ENCODE measurements around the gene ZDHHC20. TPM values are rescaled to one million over a fixed set of nuclear protein-coding genes. Genes with fewer than 3 reads are reported as not detected.
A peak's percentile ranks its signal among the peaks of the same experiment; 100 is the strongest.

ZDHHC20 gene, protein sequence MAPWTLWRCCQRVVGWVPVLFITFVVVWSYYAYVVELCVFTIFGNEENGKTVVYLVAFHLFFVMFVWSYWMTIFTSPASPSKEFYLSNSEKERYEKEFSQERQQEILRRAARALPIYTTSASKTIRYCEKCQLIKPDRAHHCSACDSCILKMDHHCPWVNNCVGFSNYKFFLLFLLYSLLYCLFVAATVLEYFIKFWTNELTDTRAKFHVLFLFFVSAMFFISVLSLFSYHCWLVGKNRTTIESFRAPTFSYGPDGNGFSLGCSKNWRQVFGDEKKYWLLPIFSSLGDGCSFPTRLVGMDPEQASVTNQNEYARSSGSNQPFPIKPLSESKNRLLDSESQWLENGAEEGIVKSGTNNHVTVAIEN
- 10 to 100 TPM; 75.8 to 90.2 (median 79.3) TPM for total RNA-seq

DNA sequence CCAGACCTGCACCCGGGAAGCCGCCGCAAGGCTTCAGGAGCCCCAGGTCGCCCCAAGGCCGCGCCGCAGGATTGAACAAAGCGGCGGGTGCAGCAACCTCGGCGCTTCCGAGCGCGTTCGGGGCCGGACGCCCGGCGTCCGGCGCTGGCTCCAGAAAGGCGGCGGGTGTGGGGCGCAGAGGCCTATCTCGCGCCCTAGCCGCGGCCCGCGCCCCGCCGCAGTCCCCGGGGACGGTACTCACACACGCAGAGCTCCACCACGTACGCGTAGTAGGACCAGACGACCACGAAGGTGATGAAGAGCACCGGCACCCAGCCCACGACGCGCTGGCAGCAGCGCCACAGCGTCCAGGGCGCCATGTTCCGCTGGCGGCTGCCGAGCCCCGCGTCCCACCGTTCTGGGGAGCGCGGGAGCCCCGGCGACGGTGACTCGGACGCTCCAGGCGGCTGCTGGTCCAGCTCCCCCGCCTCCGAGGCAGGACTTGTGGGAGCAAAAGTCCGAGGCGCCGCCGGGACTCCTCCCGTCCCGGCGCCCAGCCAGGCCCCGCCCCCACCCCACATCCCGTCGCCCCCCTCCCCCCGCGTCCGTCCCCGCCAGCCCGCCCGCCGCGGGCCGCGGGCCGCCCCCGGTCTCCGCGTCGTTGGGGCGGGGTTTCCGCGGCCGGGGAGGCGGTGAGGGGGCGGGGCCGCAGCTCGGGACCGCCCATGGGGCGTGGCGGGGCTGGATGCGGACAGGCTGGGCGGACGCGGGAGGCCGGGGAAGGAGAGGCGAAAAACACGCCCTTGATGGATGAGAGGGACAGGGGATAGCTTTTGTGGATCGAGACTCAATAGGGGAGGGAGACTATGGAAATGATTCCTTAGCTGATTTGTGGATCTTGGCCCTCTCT is at the start of gene ZDHHC20:
TSS of gene ZDHHC20 (minus strand) at position 491 of the 889 bp plus-strand sequence. CDS start at position 359, 132 bp downstream.
- H3K4me1 ChIP-seq, result peaks cover 0 to 12% of the 10 kb centered on the region in 2 donors
- H3K9me3 ChIP-seq, result no peaks in the 10 kb centered on the region
- WGBS, 2 donors, result 2 to 3% methylated on average over 30 to 43 of the region's 107 CpGs
- TF ChIP-seq, protein P1, sequence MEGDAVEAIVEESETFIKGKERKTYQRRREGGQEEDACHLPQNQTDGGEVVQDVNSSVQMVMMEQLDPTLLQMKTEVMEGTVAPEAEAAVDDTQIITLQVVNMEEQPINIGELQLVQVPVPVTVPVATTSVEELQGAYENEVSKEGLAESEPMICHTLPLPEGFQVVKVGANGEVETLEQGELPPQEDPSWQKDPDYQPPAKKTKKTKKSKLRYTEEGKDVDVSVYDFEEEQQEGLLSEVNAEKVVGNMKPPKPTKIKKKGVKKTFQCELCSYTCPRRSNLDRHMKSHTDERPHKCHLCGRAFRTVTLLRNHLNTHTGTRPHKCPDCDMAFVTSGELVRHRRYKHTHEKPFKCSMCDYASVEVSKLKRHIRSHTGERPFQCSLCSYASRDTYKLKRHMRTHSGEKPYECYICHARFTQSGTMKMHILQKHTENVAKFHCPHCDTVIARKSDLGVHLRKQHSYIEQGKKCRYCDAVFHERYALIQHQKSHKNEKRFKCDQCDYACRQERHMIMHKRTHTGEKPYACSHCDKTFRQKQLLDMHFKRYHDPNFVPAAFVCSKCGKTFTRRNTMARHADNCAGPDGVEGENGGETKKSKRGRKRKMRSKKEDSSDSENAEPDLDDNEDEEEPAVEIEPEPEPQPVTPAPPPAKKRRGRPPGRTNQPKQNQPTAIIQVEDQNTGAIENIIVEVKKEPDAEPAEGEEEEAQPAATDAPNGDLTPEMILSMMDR (IDR thresholded peaks at IDR 0.05), result no peak
- TF ChIP-seq POLR2A (IDR thresholded peaks at IDR 0.05), result peak in 1 of 2 donors; percentile 88
- H3K4me3 ChIP-seq (replicated peaks in 1 of 3), result peak within 1 kb of the TSS; percentile 94 to 98 (median 97)
- intact Hi-C loops (cut with DNase I), result loop anchor here (10.0 kb wide), 1 partner anchor 146 kb away; the partner anchor contains the start of gene MICU2
- peak; percentile 86 to 90 for DNase-seq
- no peaks in the 10 kb centered on the region for H3K36me3 ChIP-seq
- no peaks in the 10 kb centered on the region for H3K27me3 ChIP-seq
- H3K27ac ChIP-seq, result peak within 1 kb of the TSS; percentile 84 to 93 (median 91)

DNA sequence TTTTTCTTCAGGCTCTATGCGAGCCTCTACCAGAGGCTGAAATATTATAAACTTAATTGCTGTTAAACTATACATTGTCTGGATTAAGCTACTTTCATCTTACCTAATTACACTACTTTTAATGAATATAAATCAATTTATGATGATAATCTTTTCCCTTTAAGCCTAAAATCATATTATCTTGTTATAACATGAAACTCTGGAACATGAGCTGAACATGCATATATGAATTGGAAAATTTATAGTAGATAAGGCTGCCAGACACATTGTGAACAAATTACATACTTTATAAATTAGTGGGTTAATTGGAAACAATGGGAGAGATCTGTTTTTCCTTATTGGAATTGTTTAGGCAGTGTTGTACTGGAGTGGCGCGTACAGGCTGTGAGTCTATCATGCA is 45.3 kb upstream of the ZDHHC20 start:
- TF ChIP-seq, protein P1 (IDR thresholded peaks at IDR 0.05), result no peak
- TF ChIP-seq POLR2A (IDR thresholded peaks at IDR 0.05), result no peak
- Histone ChIP-seq H3K4me1 (no peaks in the 10 kb centered on the region), H3K4me3 (replicated peaks in 1 of 3) (no peak overlapping the region), H3K9me3 (no peaks in the 10 kb centered on the region), H3K27me3 (no peaks in the 10 kb centered on the region), H3K36me3 (no peaks in the 10 kb centered on the region), H3K27ac (no peak overlapping the region)
- 97 to 98% methylated on average over 3 of the region's 3 CpGs for WGBS, 2 donors
- DNase-seq, result no peak
- intact Hi-C loops (cut with DNase I), result no loop called here

DNA sequence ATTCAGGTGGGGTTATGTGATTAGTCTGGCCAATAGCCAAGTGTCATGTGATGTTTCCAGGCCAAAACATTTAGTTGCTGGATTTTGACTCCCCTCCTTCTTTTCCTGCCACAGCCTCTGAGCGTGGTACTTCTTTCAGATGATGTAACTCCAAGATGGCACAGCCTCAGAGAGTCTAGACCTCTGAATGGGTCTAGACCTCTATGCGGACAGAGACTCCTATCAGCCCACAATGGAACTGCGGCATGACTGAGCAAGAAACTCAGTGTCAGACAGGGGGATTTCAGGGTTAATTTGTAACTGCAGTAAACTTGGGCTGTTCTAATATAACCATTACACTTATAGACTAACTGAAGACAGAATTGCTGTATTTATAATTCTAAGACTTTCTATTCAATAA is 42.6 kb upstream of the ZDHHC20 start:
- Histone ChIP-seq H3K36me3 (no peaks in the 10 kb centered on the region), H3K4me3 (replicated peaks in 1 of 3) (no peak overlapping the region), H3K27ac (no peak overlapping the region), H3K9me3 (no peaks in the 10 kb centered on the region), H3K4me1 (no peaks in the 10 kb centered on the region), H3K27me3 (no peaks in the 10 kb centered on the region)
- no peak for DNase-seq
- intact Hi-C loops (cut with DNase I), result no loop called here
- TF ChIP-seq, protein P1 (IDR thresholded peaks at IDR 0.05), result no peak
- TF ChIP-seq POLR2A (IDR thresholded peaks at IDR 0.05), result no peak
- 97 to 98% methylated on average over 3 of the region's 3 CpGs for WGBS, 2 donors

DNA sequence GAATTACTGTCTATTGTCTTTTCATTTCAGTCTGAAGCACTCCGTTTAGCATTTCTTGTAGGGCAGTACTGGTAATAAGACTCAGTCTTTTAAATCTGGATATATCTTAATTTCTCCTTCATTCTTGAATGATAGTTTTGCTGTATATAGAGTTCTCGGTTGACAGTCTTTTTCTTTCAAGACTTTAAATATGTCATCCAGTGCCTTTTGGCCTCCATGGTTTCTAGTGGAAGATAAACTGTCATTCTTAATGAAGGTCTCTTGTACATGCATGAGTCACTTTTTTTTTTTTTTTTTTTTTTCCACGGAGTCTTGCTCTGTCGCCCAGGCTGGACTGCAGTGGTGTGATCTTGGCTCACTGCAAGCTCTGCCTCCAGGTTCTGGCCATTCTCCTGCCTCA is 27.2 kb upstream of the ZDHHC20 start:
- TF ChIP-seq, protein P1 (IDR thresholded peaks at IDR 0.05), result no peak
- no peak for TF ChIP-seq POLR2A (IDR thresholded peaks at IDR 0.05)
- no peaks in the 10 kb centered on the region for H3K4me1 ChIP-seq
- peaks cover 0 to 6% of the 10 kb centered on the region in 2 donors for H3K36me3 ChIP-seq
- no peaks in the 10 kb centered on the region for H3K27me3 ChIP-seq
- H3K9me3 ChIP-seq, result no peaks in the 10 kb centered on the region
- DNase-seq, result no peak
- intact Hi-C loops (cut with DNase I), result no loop called here
- no peak overlapping the region for H3K27ac ChIP-seq
- H3K4me3 ChIP-seq (replicated peaks in 1 of 3), result no peak overlapping the region
- 96 to 97% methylated on average over 4 of the region's 4 CpGs for WGBS, 2 donors

Measured in thyroid gland (tissue), 4 donors.